ENCODE data around the gene SMIM9.

DNA sequence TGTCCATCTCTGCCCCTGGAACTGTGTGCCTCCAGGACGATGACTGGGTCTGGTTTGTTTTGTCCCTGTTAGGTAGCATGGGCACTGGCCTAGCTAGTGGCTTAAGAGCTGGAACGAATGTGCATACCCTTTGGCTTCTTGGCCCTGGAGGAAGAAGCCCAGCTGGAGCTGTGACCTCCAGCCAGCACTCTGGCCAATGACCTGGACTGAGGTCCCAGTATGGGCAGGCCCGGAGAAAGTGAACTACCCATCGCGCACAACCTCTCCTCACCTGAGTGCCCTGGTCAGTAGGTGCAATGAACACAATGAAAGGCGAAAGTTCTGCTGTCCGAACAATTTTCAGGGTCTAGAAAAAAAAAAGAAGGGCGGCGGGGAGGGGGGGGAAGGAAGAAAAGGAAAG lies 53.5 kb downstream of the SMIM9 start:
- TF ChIP-seq, protein P1, sequence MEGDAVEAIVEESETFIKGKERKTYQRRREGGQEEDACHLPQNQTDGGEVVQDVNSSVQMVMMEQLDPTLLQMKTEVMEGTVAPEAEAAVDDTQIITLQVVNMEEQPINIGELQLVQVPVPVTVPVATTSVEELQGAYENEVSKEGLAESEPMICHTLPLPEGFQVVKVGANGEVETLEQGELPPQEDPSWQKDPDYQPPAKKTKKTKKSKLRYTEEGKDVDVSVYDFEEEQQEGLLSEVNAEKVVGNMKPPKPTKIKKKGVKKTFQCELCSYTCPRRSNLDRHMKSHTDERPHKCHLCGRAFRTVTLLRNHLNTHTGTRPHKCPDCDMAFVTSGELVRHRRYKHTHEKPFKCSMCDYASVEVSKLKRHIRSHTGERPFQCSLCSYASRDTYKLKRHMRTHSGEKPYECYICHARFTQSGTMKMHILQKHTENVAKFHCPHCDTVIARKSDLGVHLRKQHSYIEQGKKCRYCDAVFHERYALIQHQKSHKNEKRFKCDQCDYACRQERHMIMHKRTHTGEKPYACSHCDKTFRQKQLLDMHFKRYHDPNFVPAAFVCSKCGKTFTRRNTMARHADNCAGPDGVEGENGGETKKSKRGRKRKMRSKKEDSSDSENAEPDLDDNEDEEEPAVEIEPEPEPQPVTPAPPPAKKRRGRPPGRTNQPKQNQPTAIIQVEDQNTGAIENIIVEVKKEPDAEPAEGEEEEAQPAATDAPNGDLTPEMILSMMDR (IDR thresholded peaks at IDR 0.05), result no peak
- TF ChIP-seq POLR2AphosphoS5 (IDR thresholded peaks at IDR 0.05), result no peak
- no peak for TF ChIP-seq EP300 (IDR thresholded peaks at IDR 0.05)
- TF ChIP-seq POLR2A (IDR thresholded peaks at IDR 0.05), result no peak

All from sigmoid colon (tissue), 4 donors.